ENCODE results near the gene ERCC2.
"Not testable (repeated sequence)": the region's sequence is repeated elsewhere in the genome, so short reads cannot be mapped to it uniquely, and the experiment has no call there.

ERCC2 gene

DNA sequence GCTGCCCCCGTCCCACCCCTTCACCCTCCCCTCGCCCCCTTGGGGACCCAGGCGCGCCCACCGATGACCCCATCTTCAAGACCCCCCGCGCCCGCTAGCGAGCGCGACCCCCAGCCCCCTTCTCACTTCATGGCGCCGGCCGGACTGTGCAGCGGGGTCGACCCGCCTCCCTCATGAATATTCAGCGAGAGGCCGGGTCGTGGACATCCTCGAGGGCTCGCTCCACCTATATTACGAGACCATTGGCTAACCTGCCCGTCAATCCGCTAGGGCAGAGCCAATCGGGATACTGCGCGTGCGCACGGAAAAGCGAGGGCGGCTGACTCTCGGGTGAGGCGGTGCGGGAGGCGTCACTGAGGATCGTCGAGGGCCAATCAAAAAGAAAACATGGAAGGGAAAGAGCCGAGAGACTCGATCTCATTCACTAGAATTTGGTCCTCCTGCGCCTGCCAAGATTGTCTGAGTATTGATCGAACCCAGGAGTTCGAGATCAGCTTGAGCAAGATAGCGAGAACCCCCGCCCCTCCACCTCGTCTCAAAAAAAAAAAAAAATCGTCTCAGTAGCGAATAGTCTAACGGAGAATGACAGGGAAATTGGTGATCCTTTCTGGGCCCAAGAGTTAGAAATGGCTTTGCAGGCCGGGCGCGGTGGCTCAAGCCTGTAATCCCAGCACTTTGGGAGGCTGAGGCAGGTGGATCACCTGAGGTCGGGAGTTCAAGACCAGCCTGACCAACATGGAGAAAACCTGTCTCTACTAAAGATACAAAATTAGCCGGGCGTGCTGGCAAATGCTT, at the start of gene ERCC2:
Gene ERCC2, minus strand, starts transcription at position 164 of the 795 bp plus-strand sequence. Its CDS starts 33 bp downstream, at position 131.
- peak; percentile 100 for DNase-seq (ENCODE audit: low spot score)

DNA sequence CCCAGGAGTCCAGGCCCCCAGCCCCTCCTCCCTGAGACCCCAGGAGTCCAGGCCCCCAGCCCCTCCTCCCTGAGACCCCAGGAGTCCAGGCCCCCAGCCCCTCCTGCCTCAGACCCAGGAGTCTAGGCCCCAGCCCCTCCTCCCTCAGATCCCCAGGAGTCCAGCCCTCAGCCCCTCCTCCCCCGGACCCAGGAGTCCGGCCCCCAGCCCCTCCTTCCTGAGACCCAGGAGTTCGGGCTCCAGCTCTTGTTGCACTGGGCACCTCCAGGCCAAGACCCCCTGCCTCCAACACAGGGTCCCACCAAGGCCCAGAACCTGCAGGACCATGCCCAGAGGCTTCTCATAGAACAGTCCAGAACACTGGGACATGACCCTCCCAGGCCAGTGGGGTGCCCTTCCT, 49.5 kb upstream of the ERCC2 start:
- DNase-seq (ENCODE audit: low spot score): no peak

DNA sequence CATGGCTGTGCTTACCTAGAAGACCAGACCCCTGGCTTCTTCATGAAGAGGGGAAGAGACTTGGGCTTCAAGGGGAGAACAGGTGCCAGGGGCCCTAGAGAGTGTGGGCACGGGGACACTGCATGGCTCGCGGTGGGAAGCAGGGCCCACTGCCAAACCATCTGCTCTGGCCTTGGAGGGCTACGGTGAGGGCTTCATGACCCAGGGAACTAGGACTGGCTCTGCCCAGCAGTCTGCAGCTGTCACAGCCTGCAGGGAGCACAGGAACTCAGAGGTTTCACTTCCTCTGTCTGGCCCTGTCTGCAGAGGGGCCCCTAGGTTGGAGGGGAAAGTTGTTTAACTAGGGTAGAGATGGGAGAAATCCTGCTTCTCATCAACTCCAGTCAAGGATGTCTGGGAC, 49.0 kb upstream of the ERCC2 start:
- no peak for DNase-seq (ENCODE audit: low spot score)

DNA sequence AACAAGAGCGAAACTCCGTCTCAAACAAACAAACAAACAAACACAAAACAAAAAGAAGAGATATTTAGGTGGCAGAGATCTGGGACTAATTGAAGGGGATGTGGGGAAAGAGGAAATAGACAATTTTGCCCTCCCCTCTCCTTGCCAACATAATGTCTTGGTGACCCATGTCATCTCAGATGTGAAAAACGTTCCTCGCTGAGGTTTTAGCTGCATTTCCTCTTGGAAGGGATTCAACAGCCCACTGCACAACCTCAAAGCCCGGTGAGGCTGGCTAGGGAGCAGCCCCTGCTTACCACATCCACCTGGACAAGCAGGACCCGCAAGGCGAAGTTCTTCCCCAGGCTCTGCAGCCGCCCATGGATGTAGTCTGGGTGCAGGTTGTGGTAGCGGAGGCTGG, 48.4 kb upstream of the ERCC2 start:
- no peak for DNase-seq (ENCODE audit: low spot score)

DNA sequence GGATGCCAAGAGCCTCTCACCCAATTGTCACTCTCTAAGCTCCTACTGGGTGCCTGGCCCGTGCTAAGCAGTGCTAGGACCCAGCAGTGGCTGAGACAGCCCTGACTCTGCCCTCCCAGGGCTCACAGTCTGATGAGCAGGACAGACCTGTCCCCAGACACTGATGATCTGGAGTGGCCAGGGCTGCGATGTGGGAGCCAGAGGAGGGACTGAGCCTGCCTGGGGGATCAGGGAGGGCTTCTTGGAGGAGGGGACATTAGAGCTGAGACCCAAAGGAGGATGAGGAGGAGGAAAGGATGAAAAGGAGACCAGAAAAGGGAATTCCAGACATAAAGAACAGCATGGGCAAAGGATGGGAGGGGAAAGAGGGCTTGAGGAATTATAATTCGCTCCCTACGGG, 46.8 kb upstream of the ERCC2 start:
- no peak for DNase-seq (ENCODE audit: low spot score)

DNA sequence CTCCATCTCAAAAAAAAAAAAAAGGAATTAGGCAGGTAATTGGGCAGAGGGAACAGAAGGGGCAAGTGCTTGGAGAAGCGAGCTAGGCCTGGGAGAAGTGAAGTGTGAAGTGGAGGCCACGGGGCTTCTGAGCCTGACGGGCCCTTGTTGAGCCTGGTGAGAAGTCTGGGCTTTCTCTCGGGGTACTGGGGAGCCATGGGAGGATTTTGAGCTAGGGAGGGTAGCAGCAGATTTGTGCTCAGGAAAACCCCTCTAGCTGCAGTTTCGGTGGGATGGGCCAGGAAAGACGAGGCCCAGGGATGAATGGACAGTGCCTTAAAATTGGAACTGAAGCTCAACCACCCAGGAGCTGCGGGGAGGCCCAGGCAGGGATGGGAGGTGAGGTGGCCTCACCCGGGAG, 44.1 kb upstream of the ERCC2 start:
- no peak for DNase-seq (ENCODE audit: low spot score)

DNA sequence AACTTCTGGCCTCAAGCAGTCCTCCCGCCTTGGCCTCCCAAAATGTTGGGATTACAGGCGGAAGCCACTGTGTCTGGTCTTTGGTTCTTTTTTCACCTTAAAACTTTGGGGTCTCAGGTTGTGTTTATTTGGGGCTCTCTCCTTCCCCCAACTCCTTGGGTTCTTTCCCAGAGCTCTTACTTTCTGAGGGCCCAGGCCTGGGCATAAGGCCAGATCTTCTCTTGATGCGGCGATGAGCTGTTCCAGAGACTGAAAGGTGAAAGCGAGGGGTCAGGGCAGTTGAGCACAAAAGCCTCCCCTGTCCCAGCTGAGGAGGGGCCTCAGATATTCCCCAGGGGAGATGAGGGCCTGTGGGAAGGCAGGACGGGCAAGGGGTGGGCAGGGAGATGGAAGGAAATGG, 43.1 kb upstream of the ERCC2 start:
- no peak for DNase-seq (ENCODE audit: low spot score)

DNA sequence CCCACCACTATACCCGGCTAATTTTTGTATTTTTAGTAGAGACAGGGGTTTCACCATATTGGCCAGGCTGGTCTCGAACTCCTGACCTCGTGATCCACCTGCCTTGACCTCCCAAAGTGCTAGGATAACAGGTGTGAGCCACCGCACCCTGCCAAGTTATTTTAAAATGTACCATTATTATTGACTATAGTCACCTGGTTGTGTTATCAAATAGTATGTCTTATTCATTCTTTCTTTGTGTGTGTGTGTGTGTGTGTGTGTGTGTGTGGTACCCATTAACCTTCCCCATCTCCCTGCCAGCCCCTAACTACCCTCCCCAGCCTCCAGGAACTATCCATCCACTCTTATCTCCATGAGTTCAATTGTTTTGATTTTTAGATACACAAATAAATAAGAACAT, 40.0 kb upstream of the ERCC2 start:
- DNase-seq (ENCODE audit: low spot score): not testable (repeated sequence)

DNA sequence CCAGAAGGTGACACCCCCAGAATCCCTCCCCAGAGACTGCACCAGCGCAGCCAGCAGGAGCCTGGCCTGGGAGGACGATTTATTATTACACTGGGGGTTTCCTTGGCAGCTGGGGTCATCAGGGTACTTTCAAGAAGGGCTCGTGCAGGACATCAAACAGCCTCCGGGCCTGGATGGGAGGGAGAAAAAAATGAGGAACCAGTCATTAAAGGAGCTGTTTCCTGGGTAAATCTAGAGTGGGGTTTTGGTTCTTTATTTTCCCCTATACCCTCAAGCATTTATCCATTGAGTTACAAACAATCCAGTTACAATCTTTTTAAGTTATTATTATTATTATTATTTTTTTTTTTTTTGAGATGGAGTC, 39.2 kb upstream of the ERCC2 start:
- no peak for DNase-seq (ENCODE audit: low spot score)

DNA sequence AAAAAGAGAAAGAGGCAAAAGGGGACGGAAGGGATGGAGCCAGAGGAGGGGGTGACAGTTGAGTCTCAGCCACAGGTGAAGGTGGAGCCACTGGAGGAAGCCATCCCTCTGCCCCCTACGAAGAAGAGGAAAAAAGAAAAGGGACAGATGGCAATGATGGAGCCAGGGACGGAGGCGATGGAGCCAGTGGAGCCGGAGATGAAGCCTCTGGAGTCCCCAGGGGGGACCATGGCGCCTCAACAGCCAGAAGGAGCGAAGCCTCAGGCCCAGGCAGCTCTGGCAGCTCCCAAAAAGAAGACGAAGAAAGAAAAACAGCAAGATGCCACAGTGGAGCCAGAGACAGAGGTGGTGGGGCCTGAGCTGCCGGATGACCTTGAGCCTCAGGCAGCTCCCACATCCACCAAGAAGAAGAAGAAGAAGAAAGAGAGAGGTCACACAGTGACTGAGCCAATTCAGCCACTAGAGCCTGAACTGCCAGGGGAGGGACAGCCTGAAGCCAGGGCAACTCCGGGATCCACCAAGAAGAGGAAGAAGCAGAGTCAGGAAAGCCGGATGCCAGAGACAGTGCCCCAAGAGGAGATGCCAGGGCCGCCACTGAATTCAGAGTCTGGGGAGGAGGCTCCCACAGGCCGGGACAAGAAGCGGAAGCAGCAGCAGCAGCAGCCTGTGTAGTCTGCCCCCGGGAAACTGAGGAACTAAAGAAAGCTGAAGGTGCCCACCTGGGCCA, 38.6 kb upstream of the ERCC2 start:
- no peak for DNase-seq (ENCODE audit: low spot score)

DNA sequence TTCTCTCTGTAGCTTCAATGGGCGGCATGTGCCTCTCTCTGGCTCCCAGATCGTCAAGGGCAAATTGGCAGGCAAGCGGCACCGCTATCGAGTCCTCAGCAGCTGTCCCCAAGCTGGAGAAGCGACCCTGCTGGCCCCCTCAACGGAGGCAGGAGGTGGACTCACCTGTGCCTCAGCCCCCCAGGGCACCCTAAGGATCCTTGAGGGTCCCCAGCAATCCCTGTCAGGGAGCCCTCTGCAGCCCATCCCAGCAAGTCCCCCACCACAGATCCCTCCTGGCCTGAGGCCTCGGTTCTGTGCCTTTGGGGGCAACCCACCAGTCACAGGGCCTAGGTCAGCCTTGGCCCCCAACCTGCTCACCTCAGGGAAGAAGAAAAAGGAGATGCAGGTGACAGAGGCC, 37.7 kb upstream of the ERCC2 start:
- DNase-seq (ENCODE audit: low spot score): no peak

DNA sequence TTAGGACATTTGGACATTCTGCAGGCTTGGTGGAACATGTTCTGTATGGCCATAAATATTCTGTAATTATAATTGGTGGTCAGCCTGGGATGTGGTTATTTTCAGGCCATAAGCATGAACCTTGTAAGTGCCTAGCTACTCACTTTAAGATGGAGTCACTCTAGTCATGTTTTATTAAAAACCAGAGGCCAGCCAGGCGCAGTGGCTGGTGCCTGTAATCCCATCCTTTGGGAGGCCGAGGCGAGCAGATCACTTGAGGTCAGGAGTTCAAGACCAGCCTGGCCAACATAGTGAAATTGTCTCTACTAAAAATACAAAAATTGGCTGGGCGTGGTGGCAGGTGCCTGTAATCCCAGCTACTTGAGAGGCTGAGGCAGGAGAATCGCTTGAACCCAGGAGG, 37.2 kb upstream of the ERCC2 start:
- not testable (repeated sequence) for DNase-seq (ENCODE audit: low spot score)

DNA sequence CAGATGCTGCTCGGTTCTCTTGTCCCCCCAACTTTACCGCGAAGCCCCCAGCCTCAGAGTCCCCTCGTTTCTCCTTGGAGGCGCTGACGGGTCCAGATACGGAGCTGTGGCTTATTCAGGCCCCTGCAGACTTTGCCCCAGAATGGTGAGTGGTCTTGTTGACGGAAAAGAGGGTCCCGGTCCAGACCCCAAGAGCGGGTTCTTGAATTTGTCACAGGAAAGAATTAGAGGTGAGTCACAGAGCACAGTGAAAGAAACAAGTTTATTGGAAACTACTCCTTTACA, 36.7 kb upstream of the ERCC2 start:
- no peak for DNase-seq (ENCODE audit: low spot score)

DNA sequence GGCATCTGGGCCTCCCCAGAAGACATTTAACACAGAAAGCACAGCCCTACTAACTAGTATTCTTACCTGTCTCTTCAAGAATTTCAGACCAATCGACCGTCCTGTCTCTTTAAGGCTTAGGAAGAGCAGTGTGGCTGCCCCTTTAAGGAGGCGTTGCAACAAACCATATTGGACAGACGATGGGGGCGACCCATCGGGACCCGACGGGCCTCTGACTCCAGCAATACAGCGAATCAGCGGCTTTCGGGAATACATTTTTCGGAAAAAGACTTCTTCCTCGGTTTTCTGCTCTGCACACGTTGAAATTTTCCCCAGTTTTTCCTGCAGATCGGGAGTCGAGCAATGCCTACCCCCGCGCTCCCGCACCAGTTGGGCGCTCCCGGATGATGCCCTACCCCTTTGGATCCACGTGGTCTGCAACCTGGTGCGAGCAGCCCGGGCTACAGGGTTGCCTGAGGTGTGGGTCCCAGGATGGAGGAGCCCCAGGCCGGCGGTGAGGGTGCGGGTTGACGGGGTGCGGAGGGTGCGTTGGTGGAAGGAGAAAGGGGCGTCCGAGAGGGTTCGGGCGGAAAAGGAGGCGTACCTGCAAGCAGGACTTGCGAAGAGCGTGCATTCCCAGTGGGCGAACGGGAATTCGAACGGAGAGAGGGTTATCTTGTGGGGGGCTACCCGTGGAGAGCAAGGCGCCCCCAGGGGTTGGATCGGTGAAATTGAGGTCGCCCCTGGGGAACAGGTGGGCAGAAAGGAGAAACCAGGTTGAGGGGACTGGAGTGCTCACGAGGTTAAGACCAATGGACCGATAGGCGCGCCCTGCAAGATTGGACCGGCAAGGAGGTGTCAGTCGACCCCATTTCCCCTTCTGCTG, 36.1 kb upstream of the ERCC2 start, which contains the start of gene POLR1G:
Gene POLR1G, plus strand, starts transcription at position 419 of the 865 bp plus-strand sequence. Its CDS starts 53 bp downstream, at position 472.
- DNase-seq (ENCODE audit: low spot score): peak; percentile 87

DNA sequence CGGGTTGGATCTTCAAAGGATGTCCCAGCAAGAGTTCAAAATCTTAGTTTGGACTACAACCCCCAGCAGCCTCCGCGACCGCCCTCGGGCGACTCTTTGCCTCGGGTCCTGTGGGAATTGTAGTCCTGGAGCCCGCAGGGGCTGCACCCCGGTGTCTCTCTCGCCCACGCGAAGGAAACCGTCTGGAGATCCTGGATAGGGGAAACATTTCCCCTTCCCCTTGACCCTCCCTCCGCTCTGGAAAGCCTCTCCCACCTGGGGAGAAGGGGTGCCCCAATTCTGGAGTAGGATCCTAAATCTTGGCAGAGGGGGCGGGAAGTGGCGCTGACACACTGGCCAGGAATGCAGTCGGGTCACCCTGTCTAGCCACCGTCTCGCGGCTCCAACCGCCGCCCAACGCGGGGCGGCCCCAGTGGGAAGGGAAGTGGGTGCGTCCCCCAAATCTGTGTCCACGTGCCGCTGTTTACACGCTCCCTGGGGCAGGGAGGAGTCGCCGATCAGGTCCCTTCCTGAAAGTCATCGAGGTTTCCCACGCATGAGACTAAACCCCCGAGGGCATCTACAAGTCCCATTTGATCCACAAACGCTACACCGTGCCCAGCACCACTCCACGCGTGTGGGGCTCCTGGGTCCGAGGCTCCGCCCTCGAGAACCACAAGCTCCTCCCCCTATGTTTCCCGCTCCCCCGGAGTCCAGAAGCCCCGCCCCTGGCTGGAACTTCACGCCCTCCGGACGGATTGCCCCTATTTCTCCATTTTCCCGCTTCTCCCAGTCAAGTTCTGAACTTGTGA, 35.3 kb upstream of the ERCC2 start:
- DNase-seq (ENCODE audit: low spot score): peak; percentile 87

DNA sequence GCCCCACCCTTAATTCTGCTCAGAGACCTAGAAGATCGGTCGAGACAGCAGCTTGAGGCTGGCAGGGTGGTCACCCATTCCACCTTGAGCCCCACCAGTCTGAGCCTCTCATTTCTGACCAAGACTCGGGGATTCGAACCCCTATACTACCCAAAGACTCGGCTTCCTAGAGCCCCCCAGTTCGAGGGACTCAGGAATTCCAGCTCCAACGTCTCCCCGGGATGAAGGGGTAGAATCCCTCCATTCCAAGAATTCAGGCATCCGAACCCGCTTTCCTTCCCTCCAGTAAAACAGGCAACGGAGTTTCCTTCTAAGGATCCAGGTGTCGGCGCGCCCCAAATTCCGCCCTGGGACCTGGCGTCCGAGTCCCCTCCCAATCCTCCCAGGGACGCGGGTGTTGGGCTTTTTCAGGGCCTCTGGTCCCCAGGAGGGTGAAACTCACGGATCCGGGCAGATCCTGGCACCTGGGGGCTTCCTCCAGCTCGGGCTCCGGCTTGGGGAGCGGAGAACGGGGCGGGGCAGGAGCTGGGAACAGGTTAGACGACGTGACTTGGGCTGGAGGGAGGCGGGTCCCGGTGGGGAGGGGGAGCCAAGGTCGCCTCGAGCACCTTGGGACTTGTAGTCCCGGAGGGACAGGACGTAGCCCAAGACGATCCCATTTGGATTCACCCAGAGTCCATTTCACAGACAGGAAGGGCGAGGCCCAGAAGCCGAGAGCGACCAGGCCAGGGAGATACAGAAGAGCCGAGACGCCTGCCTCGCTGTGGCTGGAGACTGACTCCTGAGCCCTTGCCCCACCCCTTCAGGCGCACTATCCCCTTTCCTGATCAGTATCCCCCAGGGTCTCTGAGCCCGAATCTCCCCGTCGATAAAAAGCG, 34.4 kb upstream of the ERCC2 start, which contains the start of gene PPP1R13L:
Gene PPP1R13L, minus strand, starts transcription at position 513 of the 878 bp plus-strand sequence. CDS start 6,751 bp downstream, outside the sequence.
- DNase-seq (ENCODE audit: low spot score): no peak

DNA sequence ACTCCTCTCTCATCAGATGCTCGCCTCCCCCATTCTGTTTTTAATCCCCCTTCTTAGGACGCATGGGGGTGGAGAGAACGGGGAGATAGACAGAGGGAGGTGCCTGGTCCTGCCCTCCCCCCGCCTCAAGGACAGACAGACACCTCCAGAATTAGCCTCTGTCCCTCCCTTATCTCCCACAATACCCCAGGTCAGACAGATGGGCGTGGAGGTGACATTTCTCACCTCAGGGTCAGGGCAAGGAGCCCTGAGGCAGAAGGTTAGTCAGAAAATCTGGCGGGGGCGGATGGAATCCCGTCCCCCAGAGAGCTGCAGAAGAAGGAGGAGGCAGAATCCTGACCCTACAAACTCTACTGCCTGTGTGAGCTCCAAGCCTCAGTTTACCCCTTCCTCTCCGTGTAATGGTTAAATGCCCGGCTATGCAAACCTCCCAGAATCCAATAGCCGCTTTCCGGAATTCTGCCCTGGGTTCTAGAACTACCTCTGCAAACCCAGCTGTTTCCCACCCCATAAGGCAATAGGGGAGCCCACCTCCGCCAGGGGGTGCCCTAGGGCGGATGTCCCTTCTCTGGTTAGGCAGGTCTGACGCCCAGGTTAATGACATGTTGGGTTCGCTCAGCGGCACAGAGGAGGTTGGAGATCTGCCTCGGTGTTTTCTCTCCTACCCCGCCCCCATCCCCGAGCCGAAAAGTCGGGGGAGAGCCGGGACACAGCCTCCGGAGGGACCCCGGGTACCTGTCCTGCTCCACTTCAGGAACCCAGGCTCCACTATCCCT, 33.6 kb upstream of the ERCC2 start:
- DNase-seq (ENCODE audit: low spot score): no peak

DNA sequence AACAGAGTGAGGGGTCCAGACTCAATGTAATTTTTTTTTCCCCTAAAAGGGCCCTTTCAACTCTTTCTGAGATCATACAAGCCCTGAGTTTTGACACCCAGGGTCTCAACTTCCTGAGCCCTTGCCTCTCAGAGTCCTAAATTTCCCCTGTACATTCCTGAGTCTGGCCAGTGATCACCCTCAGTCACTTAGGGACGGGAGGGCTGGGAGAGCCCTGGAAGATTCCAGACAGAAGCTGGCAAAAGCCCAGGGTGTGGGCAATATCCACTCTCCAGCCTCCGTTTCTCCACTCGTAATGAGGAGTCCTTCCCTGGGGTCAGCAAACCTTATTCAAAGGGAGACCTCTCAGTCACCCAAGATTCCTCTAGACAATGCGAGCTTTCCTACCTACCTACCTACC, 32.9 kb upstream of the ERCC2 start:
- no peak for DNase-seq (ENCODE audit: low spot score)

DNA sequence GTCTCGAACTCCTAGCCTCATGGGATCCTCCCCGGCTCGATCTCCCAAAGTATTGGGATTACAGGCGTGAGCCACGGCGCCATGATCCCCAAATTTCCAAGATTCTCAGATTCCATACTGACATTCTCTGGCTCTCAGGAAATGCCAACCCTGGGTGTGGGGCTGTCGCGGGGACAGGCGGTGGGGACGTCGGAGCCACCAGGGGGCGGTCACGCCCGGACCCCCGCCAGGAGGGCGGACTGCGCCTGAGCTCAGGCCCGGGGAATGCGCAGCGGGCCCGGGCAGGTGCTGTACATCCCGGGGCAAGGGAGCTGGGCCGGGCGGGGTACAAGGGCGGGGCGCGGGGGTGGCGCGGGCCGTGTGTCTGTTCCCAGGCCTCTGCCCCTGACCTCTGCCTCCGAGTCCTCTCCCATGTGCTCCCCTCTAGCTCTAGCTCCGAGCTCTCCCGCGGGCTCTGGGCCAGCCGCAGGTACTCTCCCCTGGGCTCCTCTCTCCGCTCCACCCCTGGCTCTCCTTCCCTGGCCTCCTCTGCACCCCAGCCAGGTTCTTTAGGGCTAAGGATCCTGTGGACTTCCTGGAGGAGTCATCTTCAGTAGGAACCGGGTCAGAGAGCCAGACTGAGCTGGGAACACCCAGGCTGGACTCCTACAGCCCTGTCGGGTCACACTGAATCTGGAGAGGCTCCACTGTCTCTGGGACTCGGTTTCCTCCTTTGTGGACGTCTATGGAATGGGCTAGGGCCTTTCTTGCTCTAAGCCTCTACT, 32.1 kb upstream of the ERCC2 start:
- no peak for DNase-seq (ENCODE audit: low spot score)

Measured in left forelimb (tissue), 1 donor.